Stimulated activated CD4-positive, alpha-beta T cell treated with anti-CD3 and anti-CD28 coated beads, Interleukin-1b, Interleukin-23, amount 100 ng/mL, for 24 hours (primary cell): ENCODE results near the gene CCM2.

ENCODE experiments used
- DNase-seq, 4 experiments: peaks; one replicate each; pipeline ENCODE4 v3.0.0-alpha.2; 2020; ENCODE audit warnings: low read depth in 4 of 4, low spot score in 1 of 4

Gene CCM2

DNA sequence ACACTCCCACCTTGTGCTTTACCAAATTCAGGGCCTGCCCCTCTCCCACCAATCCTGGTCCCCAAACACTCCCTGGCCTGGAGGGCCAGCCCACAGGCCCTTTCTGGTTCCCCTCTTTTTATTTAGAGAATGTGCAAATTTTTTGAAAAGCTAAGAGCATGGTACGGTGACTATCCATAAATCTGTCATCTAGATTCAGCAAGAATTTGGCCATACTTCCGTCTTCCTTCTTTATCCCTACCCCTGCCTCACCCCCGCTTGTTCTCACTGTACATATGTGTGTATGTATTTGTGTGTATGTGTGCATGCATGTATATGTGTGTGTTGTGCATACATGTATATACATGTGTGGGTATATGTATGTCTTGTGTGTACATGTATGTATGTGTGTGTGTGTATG is 119.5 kb downstream of the CCM2 start:
- no peak for DNase-seq

DNA sequence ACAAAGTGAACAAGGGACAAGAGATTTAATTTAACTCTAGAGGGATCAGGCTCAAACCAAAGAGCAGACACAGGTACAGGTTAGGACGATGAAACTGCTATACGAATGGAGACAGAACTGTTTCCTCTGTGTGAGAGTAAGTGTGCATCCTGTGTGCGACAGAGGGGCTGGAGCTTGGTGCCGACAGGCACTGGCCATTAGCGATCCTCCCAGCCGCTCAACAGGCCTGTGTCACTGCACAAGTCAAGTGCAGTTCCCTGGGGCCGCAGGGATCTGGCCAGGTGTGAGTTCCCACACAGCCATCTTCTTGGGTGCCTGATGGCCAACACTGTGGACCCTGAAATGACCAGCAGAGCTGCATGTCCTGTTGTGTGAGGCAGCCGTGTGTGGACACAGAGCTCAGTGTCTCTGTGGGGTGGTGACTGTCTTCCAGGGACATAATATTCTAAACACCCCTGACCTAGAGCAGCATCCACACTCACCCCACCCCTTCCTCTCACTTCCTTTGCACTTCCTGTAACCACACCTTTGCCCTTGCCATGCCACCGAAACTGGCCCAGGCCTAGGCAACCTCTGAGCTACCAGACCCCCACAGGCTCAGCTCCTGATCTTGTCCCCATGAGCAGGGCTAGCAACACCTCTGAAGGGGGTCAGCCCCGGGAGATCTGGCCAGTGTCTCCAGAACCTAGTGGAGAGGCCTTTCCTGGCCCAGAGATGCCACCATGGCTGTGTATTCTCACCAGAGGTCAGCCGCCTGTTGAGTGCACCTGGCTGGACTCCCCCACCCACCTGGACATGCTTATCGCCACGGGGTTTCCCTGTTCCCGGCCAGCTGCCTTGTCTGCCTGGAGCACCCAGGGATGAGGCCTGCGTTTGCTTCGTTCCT is 123.2 kb downstream of the CCM2 start:
- no peak for DNase-seq

DNA sequence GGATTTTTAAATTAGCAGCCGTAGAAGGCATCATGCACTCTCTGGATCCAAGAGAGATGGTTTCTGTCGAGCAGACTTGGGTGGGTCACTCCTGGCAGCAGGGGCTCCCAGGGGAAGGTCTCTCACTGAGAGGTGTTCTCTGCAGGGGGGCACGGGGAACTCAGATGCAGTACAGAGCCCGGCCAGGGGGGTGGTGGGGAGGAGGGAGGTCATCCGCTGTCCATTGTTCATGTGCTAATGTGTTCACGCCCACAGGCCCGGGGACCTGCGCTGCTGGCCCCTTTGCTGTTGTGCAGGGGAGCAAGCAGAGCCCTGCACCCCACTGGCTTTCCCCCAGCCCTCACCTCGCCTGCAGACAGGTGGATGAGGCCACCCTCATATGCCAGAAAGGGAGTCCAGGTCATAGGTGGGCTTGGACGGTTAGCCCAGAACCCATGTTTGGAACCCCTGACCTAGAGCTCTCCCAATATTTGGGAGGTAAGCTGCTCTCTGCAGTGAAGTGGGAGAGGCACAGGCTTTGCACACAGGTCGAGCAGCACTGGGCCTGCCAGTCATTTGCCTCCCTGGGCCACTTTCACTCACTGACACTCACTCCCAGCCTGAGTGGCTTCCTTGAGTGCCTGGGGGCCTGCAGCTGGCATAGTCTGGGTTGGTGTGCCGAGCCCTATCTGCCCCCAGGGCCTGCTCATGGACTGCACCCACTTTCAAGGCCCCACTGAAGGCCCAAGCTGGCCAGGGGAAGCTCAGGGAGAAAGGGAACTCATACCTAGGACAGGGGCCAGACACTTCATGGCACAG is 124.1 kb downstream of the CCM2 start:
- no peak for DNase-seq

DNA sequence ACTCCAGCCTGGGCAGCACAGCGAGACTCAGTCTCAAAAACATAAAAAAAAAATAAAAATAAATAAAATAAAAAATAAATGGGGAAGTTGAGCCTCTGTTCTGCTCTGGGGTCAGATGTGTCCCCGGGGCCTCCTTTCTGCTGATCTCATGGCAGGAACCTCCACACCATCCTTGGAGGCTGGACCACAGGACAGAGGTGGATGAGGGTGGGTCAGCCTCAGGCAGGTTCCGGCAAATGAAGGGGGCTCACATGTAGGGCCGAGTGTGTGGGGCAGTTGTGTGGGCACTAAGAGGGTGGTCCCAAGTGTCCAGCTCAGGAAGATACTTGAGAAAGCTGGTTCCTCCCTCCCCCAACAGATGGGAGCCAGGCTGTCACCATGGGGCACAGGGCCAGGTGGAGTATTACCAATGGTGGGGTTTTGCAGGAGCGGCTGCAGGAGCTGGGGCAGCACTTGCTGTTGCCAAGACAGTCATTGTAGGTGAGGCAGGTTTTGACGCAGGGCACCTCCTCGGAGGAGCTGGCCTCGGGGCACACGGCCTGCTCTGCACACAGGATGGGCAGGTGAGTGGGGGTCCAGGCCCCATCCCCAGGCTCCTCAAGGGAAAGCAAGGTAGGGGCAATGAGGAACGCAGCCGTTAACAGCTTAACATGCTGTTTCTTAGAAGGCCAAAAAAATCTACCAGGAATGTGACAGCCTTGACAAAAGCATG is 125.3 kb downstream of the CCM2 start:
- no peak for DNase-seq
